ENCODE results near the gene KRT6C.

GRCh38 chr12:52432559-52433207 lies 40.9 kb downstream of the KRT6C start:
- TF ChIP-seq EZH2phosphoT487 (IDR thresholded peaks at IDR 0.05; ENCODE audit: insufficient read depth, low read depth) (no peak), EZH2 (IDR thresholded peaks at IDR 0.05; ENCODE audit: insufficient read depth, poor library complexity, severe bottlenecking) (no peak)
